Measurements from ENCODE around the gene LRRN1.

The LRRN1 gene

DNA sequence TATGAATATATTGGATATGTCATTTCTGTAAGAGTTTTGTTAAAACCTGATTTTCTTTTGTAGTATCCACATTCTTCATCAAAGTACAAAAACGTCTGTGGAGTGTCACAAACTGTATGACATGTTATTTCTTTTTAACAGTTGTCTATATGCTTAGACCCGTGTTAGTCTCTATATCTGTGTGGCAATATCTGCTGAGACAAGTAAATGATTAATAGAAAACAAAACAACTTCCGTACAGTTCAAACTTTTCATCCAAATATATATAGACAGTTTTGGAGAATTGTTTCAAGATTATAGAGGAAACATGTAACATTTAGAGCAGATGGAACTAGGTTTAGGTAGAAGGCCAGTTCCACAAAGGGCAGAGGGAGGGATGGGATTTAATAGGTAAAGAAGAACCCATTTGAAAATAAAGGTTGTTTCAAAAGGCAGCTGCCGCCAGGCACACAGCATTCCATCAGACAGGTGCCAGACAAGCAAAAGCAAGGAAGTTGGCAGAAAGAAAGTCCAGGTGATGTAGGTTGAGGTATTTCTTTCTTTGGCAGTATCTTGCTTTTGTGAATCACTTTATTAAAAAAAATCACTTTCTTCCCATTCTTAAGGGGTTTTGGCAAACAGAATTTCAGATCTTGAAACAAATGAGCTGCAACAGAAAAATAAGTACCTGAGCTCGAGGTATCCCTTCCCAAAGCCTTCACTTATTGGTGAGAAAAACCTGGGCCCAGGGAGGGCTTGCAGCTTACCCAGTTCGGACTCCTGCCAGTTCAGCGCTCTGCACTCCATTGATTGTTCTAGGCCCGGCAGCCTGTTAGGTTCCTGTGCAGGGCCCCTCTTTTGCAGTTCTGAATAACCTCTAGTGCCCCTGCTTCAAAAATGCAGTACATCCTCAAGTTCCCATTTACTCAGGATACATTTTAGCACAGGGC is 49.0 kb downstream of the LRRN1 start:
- no peak for DNase-seq (ENCODE audit: insufficient read length, low spot score)
- TF ChIP-seq, protein P1, sequence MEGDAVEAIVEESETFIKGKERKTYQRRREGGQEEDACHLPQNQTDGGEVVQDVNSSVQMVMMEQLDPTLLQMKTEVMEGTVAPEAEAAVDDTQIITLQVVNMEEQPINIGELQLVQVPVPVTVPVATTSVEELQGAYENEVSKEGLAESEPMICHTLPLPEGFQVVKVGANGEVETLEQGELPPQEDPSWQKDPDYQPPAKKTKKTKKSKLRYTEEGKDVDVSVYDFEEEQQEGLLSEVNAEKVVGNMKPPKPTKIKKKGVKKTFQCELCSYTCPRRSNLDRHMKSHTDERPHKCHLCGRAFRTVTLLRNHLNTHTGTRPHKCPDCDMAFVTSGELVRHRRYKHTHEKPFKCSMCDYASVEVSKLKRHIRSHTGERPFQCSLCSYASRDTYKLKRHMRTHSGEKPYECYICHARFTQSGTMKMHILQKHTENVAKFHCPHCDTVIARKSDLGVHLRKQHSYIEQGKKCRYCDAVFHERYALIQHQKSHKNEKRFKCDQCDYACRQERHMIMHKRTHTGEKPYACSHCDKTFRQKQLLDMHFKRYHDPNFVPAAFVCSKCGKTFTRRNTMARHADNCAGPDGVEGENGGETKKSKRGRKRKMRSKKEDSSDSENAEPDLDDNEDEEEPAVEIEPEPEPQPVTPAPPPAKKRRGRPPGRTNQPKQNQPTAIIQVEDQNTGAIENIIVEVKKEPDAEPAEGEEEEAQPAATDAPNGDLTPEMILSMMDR (IDR thresholded peaks at IDR 0.05; ENCODE audit: insufficient read depth, missing control alignments): no peak
- no peak for FAIRE-seq

DNA sequence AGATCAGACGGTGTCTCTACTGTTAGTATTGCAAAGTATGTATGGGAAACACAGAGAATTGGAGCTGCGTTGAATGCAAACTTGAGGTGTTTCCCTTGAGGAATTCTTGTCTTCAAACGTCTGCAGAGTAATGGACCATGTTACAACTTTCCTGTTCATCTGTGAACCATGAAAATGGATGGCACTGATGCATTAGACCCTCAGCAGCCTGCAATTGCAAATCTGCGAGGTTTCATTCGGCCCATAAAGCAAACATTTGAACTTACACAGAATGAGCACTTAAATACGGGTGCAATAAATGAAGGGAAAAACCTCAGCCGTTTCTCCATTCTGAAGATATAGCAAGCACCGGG is 49.7 kb downstream of the LRRN1 start:
- TF ChIP-seq, protein P1 (IDR thresholded peaks at IDR 0.05; ENCODE audit: insufficient read depth, missing control alignments): no peak
- no peak for DNase-seq (ENCODE audit: insufficient read length, low spot score)
- no peak for FAIRE-seq

- no peak for FAIRE-seq
- DNase-seq (ENCODE audit: insufficient read length, low spot score): no peak
- TF ChIP-seq, protein P1 (IDR thresholded peaks at IDR 0.05; ENCODE audit: insufficient read depth, missing control alignments): no peak
Measured at GRCh38 chr3:3851621-3852323, 52.5 kb downstream of the LRRN1 start.

GRCh38 chr3:3853544-3853943 is 54.3 kb downstream of the LRRN1 start:
- TF ChIP-seq, protein P1 (IDR thresholded peaks at IDR 0.05; ENCODE audit: insufficient read depth, missing control alignments): no peak
- FAIRE-seq (no peak), DNase-seq (ENCODE audit: insufficient read length, low spot score) (no peak)

DNA sequence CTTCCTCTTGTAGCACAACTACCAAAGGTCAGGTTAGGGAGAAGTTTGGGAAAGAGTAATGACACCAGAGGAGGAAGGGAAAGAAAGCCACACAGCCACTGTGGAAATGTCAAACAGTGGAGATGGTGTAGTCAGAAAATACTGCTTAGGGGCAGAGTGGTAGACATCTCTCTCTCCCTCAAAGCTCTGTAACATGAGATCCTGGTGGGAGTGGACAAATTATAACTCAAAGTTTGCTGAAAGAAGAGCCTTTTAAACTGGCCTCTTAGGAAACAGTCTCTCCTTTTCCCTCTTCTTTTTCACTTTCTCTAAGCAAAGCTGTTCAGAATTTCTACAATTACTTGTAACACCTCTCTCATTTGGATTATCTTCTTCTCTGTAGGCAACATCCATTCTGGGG is 55.8 kb downstream of the LRRN1 start:
- TF ChIP-seq, protein P1 (IDR thresholded peaks at IDR 0.05; ENCODE audit: insufficient read depth, missing control alignments): no peak
- FAIRE-seq: no peak
- DNase-seq (ENCODE audit: insufficient read length, low spot score): no peak

DNA sequence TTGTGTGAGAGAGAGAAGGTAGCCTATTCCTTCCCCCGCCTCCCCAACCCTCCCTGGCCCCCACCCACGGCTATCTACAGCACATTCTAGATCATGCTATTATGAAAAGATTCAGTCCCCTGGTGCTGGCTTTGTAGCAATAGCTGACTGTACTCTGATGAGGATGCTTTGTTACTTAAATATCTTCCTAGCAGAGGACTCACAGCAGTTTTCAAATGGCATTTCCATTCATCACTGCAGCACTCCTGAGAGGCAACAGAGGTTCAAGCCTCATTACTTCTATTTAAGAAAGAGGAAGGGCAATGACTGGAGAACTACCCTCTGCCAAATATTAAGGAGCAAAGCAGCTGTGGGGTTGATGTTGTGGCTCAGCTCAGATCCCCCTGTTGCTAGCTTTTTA is 61.0 kb downstream of the LRRN1 start:
- DNase-seq (ENCODE audit: insufficient read length, low spot score) (no peak), FAIRE-seq (no peak)
- TF ChIP-seq, protein P1 (IDR thresholded peaks at IDR 0.05; ENCODE audit: insufficient read depth, missing control alignments): no peak

DNA sequence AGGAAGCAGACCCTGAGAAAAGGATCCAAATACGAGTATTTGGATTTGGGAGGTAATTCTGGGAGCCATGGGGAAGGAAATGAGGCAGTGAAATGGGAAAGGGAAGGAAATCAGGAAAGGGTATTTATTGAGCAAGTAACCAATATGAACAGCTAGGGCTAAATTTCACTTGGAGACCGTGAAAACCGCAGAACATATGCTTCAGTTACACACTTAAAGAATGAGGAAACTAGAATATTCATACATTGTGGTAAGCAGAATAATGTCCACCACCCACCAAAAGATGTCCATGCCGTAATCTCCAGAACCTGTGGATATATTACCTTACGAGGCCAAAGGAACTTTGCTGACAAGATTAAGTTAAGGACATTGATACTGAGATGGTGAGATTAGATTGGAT is 63.3 kb downstream of the LRRN1 start:
- no peak for FAIRE-seq
- TF ChIP-seq, protein P1 (IDR thresholded peaks at IDR 0.05; ENCODE audit: insufficient read depth, missing control alignments): no peak
- DNase-seq (ENCODE audit: insufficient read length, low spot score): no peak
